Left cardiac atrium (tissue), 4 donors: ENCODE measurements around the gene P2RY11. TPM values are rescaled to one million over a fixed set of nuclear protein-coding genes. Genes with fewer than 3 reads are reported as not detected.

Experiments used
- ATAC-seq, 2 donors: fragments of 200-7000 bp; cut with Tn5 transposase; one replicate each; pipeline ENCODE4 v1.9.1; 2020; ENCODE audit warnings: mild to moderate bottlenecking in 2 of 2, moderate library complexity in 2 of 2
- DNase-seq: peaks from one replicate; pipeline ENCODE4 v3.0.0-alpha.2; 2020
- intact Hi-C, 2 donors: fragments of 100-400 bp; cut with DNase I; formaldehyde crosslinking; loops; one replicate each; pipeline versions ENCODE4 v1.14.1 to v1.15.1; 2022 to 2023
- total RNA-seq, 2 donors: library from RNA; stranded (reverse); fragmentation: NEBNext Ultra II Directional; extraction: Animal tissue kit (Norgen Biotek cat#: 25700); gene quantifications; one replicate each; pipeline ENCODE4 v1.2.1, GENCODE V29; 2021
- donor health status: DM: no; HTN: yes; CAD: no.
- donor health status: DM: no; HTN: yes; CAD: no; lungs with severe emphysema.
- donor health status: DM: yes; HTN: yes; CAD: no.
- donor health status: Dilated cardiomyopathy.

P2RY11 gene
- total RNA-seq, 2 donors from 2014 or later, result 3.8 to 13.2 TPM

- intact Hi-C loops, result no loop called here
- ATAC-seq (no peak), DNase-seq (no peak)
Observed at GRCh38 chr19:10110972-10111317, 548 bp upstream of the P2RY11 start.

- DNase-seq (no peak), ATAC-seq (peak in 1 of 2 donors; percentile 7)
- intact Hi-C loops, result no loop called here
Observed at GRCh38 chr19:10112037-10112761, 706 bp downstream of the P2RY11 start.

DNA sequence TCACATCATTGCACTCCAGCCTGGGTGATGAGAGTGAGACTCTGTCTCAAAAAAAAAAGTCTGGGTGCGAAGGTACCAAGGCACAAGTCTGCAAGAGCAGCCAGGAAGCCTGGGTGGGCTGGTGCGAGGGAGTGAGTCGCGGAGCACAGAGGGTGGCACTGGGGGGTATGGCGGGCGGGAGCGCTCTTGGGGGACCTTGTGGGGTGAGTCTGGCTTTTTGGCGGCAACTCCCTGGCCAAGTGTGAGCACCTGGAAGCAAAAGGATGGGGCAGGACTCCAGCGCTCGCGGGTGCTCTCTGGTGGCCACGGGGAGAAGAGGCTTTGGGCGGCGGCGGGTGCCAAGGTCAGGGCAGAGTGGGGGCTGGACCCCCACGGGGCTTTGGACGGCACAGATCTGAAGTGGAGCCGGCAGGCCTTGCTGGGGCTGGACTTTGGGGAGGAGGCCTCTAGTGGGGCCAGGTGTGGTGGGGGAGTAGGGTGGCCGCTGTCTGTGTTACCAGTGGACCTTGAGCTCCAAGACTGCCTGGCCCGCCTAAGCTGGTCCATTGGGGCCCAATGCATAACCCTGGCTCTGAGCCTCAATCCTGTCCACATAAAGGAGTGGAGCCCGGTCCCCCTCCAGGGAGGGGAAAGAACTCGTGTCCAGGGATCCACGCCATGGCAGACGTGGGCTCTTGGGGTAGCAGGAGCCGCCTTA lies 1.6 kb downstream of the P2RY11 start:
- ATAC-seq, result peak; percentile 30 to 38
- intact Hi-C loops, result no loop called here
- no peak for DNase-seq

DNA sequence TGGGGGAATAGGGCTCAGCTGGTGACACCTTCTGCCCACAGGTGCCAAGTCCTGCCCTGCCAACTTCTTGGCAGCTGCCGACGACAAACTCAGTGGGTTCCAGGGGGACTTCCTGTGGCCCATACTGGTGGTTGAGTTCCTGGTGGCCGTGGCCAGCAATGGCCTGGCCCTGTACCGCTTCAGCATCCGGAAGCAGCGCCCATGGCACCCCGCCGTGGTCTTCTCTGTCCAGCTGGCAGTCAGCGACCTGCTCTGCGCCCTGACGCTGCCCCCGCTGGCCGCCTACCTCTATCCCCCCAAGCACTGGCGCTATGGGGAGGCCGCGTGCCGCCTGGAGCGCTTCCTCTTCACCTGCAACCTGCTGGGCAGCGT lies 2.1 kb downstream of the P2RY11 start:
- intact Hi-C loops, result no loop called here
- DNase-seq, result no peak
- ATAC-seq, result peak; percentile 1

- peak in 1 of 2 donors; percentile 1 for ATAC-seq
- intact Hi-C loops, result no loop called here
- no peak for DNase-seq
Observed at GRCh38 chr19:10113964-10114650, 2.6 kb downstream of the P2RY11 start.

DNA sequence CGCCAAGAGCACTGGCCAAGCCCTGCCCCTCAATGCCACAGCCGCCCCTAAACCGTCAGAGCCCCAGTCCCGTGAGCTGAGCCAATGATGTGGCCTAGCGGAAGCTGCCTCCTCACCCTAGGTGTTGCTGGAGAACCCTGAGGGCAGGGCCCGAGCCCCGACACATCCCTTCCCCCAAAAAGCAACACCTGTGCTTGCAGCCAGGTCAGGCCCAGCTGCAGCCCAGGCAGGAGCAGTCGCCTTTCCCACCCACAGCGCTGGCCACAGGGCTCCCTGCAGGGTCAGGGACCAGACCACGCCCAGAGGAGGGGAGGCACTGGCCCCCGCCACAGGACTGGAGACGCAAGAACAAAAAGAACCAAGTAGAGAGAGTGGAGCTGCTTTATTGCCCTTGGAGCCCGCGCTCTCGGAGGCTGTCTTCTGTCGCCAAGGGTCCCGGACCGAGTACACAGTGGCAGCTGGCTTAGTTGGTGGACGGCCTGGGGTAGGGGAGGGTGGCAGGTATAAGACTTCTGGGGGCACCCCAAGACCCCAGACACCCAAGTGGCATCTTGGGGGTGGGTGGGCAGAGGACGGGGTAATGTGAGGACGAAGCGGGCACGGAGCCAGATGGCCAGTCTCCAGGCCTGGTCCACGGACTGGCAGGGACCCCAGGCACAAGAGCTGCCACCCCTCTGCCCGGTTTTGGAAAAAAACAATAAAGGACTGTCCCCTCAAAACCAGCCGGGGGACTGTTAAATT lies 3.3 kb downstream of the P2RY11 start:
- ATAC-seq, result no peak
- DNase-seq, result no peak
- intact Hi-C loops, result no loop called here

DNA sequence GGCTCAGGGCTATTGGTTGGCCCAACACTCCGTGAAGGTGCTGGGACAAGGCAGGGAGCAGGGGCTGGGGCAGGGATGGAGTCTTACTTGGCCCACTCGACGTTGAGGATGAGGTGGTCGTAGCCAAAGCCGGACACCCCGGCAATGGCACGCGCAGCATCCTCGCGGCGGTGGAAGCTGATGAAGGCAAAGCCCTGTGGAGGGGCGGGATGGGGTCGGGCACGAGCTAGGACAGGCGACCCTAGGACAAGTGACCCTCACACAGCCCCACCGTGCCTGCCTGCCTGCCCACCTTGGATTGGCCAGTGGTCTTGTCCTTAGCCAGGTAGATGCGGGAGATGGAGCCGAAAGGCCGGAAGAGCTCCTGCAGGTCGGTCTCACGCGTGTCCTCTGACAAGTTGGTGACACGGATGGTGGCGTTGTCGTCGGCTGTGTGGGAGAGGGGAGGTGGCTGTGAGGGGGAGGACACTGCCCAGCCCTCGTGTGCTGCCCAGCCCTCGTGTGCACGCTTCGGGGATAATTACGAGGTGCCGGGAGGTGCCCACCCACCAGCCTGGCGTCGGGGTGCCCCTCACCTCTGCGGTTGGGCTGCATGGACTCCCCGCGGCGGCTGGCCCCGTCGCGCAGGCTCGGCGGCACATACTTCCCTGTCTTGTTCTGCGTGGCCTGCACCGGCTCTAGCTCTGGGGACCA lies 4.0 kb downstream of the P2RY11 start:
- DNase-seq, result no peak
- intact Hi-C loops, result no loop called here
- ATAC-seq, result no peak

DNA sequence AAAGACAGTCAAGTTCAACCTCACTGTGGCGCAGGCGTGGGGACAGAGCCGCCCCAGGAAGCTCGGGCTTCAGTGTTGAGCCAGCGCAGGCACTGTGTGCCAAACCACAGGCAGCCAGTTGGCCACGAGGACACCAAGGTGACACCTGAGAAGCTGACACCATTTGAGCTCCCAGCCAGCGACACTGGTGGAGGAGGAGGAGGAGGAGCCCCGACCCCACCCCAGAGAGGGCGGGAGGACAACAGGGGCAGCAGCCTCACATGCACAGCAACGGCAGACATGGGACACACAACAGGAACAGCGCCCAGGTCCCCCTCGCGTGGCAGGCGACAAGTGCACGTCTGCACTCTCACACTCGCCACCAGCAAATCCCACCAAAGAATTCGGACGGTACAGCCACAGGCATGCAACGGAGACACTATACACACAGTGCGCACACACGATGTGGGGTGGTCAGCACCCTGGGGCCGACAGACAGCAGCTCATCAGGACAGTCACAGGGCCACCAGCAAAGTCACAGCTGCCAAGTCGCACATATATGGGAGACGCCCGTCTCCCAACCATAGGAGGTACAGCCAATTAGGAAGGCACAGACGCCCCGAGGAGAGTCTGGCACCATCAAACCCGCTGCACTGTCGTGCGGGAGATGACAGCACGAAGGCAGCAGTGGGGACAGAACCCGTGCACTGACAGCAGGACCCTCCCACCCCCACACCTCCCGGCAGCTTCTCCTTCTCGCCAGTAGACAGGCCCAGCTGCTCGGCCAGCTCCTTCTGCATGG lies 4.8 kb downstream of the P2RY11 start:
- no peak for ATAC-seq
- intact Hi-C loops, result no loop called here
- DNase-seq, result no peak

DNA sequence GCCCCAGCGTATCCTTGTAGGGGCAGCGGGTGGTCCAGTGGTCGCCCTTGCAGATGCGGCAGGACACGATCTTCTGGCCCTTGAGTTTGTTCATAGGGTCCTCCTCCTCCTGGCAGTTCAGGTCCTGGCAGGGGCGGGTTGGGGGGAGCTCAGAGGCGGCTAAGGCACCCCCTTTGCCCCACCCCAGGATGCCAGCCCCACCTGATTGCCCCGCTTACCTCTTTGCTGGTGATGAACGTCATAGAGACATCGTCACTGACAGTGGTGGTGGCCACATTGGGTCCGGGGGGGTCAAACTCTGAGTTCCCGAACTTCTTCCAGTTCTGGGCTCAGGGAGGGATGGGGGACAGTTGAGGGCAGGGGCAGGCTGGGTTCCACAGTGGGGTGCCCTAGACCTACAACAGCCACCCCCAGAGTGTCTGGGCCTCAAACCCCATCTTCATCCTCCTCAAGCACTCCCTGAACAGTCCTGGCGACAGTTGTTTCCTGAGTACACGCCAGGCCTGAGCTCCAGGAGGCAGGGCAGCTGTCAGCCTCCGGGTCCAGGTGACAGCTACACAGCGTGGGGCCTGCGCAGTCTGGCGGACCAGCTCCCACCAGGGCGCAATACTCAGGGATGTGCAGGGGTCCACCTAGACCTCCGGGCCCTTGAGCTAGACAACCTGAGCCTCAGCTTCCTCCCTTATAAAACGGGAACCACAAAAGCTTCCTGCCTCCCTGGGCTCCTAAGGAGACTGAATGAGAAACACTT lies 5.5 kb downstream of the P2RY11 start:
- ATAC-seq, result no peak
- intact Hi-C loops, result no loop called here
- DNase-seq, result no peak

DNA sequence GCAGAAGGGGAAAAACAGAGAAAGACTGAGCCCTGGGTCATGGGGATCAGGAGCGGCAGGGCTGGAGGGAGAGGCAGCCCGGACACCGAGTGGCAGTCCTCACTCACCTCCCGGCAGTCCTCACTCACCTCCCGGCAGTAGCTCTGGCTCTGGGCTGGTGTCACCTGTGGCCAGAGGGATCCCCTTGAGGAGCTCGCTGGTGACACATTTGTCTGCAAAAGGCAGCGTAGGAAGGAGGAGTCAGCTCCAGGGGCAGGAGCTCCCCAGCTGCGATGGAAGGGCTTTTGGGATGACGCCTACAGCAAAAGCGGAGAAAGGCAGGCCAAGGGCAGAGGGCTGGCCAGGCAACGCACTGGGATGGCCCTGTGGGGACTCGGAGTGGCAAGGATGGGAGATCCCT lies 7.5 kb downstream of the P2RY11 start:
- intact Hi-C loops, result no loop called here
- ATAC-seq, result no peak
- DNase-seq, result no peak

GRCh38 chr19:10120538-10121189 lies 9.2 kb downstream of the P2RY11 start:
- no peak for DNase-seq
- ATAC-seq, result no peak
- intact Hi-C loops, result no loop called here

DNA sequence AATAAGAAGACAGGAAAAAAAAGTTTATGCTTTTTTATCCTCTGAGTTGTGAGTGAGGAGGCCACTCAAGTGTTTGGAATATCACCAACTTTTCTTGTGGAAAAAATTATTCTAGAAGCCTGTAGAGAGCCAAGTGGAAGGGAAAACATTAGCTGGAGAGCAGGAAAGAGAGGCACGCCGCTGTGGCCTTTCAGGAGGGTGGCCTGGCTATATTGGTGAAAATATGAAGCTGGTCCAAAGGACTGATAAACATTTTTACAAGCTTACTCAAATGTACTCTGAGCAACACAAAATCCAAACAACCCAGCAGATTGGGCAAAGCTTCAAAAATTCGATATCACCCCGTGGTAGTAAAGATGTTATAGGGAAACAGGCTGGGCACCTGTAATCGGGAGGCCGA lies 10.6 kb downstream of the P2RY11 start:
- DNase-seq (no peak), ATAC-seq (no peak)
- intact Hi-C loops, result no loop called here

DNA sequence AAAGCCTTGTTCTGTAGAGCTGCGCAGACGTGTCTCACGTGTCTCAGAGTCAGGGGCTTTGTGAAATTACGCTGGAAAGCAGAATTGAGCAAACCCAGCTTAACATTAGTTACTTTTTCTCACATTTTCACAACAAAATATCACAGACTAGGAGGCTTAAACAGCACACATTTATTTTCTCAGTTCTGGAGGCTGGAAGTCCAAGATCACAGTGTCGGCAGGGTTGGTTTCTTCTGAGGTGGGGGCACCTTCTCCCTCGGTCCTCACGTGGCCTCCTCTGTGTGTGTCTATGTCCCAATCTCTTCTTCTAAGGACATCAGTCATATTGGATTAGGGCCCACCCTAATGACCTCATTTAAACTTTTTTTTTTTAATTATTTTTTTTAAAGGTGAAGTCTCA lies 12.9 kb downstream of the P2RY11 start:
- no peak for DNase-seq
- intact Hi-C loops, result no loop called here
- ATAC-seq, result no peak

- intact Hi-C loops, result no loop called here
- DNase-seq, result no peak
- ATAC-seq, result peak; percentile 38 to 47
Observed at GRCh38 chr19:10126213-10126639, 14.7 kb downstream of the P2RY11 start.

- DNase-seq (no peak), ATAC-seq (no peak)
- intact Hi-C loops, result no loop called here
Observed at GRCh38 chr19:10132905-10133304, 21.4 kb downstream of the P2RY11 start.

- intact Hi-C loops, result no loop called here
- DNase-seq, result no peak
- no peak for ATAC-seq
Observed at GRCh38 chr19:10133596-10133995, 22.1 kb downstream of the P2RY11 start.

- ATAC-seq (no peak), DNase-seq (no peak)
- intact Hi-C loops, result no loop called here
Observed at GRCh38 chr19:10134040-10134439, 22.5 kb downstream of the P2RY11 start.
